ENCODE measurements around the gene TMEM212. TPM values are rescaled to one million over a fixed set of nuclear protein-coding genes. Genes with fewer than 3 reads are reported as not detected.
A peak's percentile ranks its signal among the peaks of the same experiment; 100 is the strongest.

The TMEM212 gene
- total and polyA plus RNA-seq, 2 donors (not counting 3 experiments of a cell fraction or from before 2014, with no cell fraction given) = not detected

GRCh38 chr3:171850320-171850959, 7.3 kb downstream of the TMEM212 start:
- Histone ChIP-seq H3K4me3 (replicated peaks in 1 of 3; ENCODE audit: insufficient read depth in 1 of 3, low read depth in 1 of 3, low read length in 3 of 3) (no peak overlapping the region), H3K27me3 (ENCODE audit: control insufficient read depth in 2 of 2, insufficient read depth in 2 of 2, low read length in 2 of 2) (no peaks in the 10 kb centered on the region), H3K27ac (ENCODE audit: insufficient read depth, low read depth, low read length) (peak overlapping the region; percentile 90), H2AFZ (ENCODE audit: low read depth, low read length) (peak overlapping the region; percentile 44), H3K9ac (replicated peaks; ENCODE audit: extremely low read depth, insufficient read depth, low read length) (peak overlapping the region; percentile 22), H3K9me3 (replicated peaks; ENCODE audit: control insufficient read depth, insufficient read depth, low read length) (no peaks in the 10 kb centered on the region), H4K20me1 (replicated peaks; ENCODE audit: control insufficient read depth, extremely low read depth, insufficient read depth, low read length) (no peaks in the 10 kb centered on the region), H3K9me1 (replicated peaks; ENCODE audit: control insufficient read depth, extremely low read depth, insufficient read depth, low read length) (no peaks in the 10 kb centered on the region), H3K79me2 (ENCODE audit: control insufficient read depth, insufficient read depth, low read length) (no peaks in the 10 kb centered on the region), H3K36me3 (ENCODE audit: control insufficient read depth in 2 of 2, extremely low read depth in 1 of 2, insufficient read depth in 2 of 2, low read length in 2 of 2) (no peaks in the 10 kb centered on the region), H3K4me2 (ENCODE audit: insufficient read depth, low read length) (no peak overlapping the region), H3K4me1 (ENCODE audit: control insufficient read depth, extremely low read depth, insufficient read depth, low read length) (peaks cover 30% of the 10 kb centered on the region)
- intact Hi-C loops (cut with micrococcal nuclease) (no loop called here), dilution Hi-C loops (cut with MboI; ENCODE audit: extremely low pct_ligation_motif_present, low sequenced_read_pairs) (no loop called here)
- POLR2A ChIA-PET = no interaction called here
- no peak for FAIRE-seq
- BruUV-seq (replicated peaks) = no TSS peak
- DNase-seq (ENCODE audit: low read depth, low spot score) = peak; percentile 59
- CTCF ChIA-PET = interaction anchor here (0.9 to 2.6 kb wide), 5 partner anchors 9 to 22 kb away, joined by 3 to 12 read pairs (median 7); no protein-coding TSS in a partner anchor
- TF ChIP-seq GATA2 (IDR thresholded peaks at IDR 0.05; ENCODE audit: insufficient read depth, insufficient read length, low read depth, low read length) = no peak
- no peak for TF ChIP-seq EZH2 (IDR thresholded peaks at IDR 0.05; ENCODE audit: borderline replicate concordance, low read depth, low read length, severe bottlenecking)
- TF ChIP-seq MAX (IDR thresholded peaks at IDR 0.05; ENCODE audit: insufficient read depth, insufficient read length) = no peak
- TF ChIP-seq JUN (IDR thresholded peaks at IDR 0.05; ENCODE audit: borderline replicate concordance, insufficient read depth, insufficient read length, low read depth) = no peak
- TF ChIP-seq CTCF (IDR thresholded peaks at IDR 0.05; ENCODE audit: extremely low read depth in 1 of 2, insufficient read depth in 1 of 2, low read depth in 1 of 2, low read length in 2 of 2) = no peak
- no peak for TF ChIP-seq FOS (IDR thresholded peaks at IDR 0.05; ENCODE audit: borderline replicate concordance, insufficient read depth, low read length)
- no peak for TF ChIP-seq MYC (IDR thresholded peaks at IDR 0.05; ENCODE audit: low read depth, low read length)
- TF ChIP-seq POLR2AphosphoS5 (IDR thresholded peaks at IDR 0.05; ENCODE audit: insufficient read depth, low read depth, low read length) = no peak
- TF ChIP-seq POLR2A (IDR thresholded peaks at IDR 0.05; ENCODE audit: low read depth, low read length) = no peak

Data from endothelial cell of umbilical vein (primary cell).